ENCODE results near the gene TMEM255B.
"Not testable (repeated sequence)": the region's sequence is repeated elsewhere in the genome, so short reads cannot be mapped to it uniquely, and the experiment has no call there.

The TMEM255B gene

GRCh38 chr13:113734826-113735125 is 24.2 kb upstream of the TMEM255B start:
- no peak for DNase-seq (ENCODE audit: low spot score)

- no peak for DNase-seq (ENCODE audit: low spot score)
Measured at GRCh38 chr13:113735194-113735593, 23.8 kb upstream of the TMEM255B start.

- DNase-seq (ENCODE audit: low spot score) = no peak
Measured at GRCh38 chr13:113735750-113736149, 23.3 kb upstream of the TMEM255B start.

- DNase-seq (ENCODE audit: low spot score) = no peak
Measured at GRCh38 chr13:113736258-113736731, 22.7 kb upstream of the TMEM255B start.

GRCh38 chr13:113737803-113738202 is 21.2 kb upstream of the TMEM255B start:
- DNase-seq (ENCODE audit: low spot score) = no peak

- DNase-seq (ENCODE audit: low spot score) = no peak
Measured at GRCh38 chr13:113739527-113740285, 19.3 kb upstream of the TMEM255B start.

- DNase-seq (ENCODE audit: low spot score) = no peak
Measured at GRCh38 chr13:113740286-113740556, 18.8 kb upstream of the TMEM255B start.

- DNase-seq (ENCODE audit: low spot score) = no peak
Measured at GRCh38 chr13:113740661-113741060, 18.4 kb upstream of the TMEM255B start.

GRCh38 chr13:113741191-113741668 is 17.8 kb upstream of the TMEM255B start:
- no peak for DNase-seq (ENCODE audit: low spot score)

- DNase-seq (ENCODE audit: low spot score) = peak; percentile 84
Measured at GRCh38 chr13:113742000-113742441, 17.0 kb upstream of the TMEM255B start.

GRCh38 chr13:113742445-113743120 is 16.4 kb upstream of the TMEM255B start:
- DNase-seq (ENCODE audit: low spot score) = no peak

GRCh38 chr13:113743366-113744195 is 15.4 kb upstream of the TMEM255B start:
- no peak for DNase-seq (ENCODE audit: low spot score)

- no peak for DNase-seq (ENCODE audit: low spot score)
Measured at GRCh38 chr13:113744197-113745000, 14.6 kb upstream of the TMEM255B start.

GRCh38 chr13:113745059-113745458 is 14.0 kb upstream of the TMEM255B start:
- DNase-seq (ENCODE audit: low spot score) = no peak

- not testable (repeated sequence) for DNase-seq (ENCODE audit: low spot score)
Measured at GRCh38 chr13:113745500-113746142, 13.4 kb upstream of the TMEM255B start.

- DNase-seq (ENCODE audit: low spot score) = peak; percentile 78
Measured at GRCh38 chr13:113746143-113746525, 12.9 kb upstream of the TMEM255B start.

GRCh38 chr13:113746671-113747070 is 12.4 kb upstream of the TMEM255B start:
- no peak for DNase-seq (ENCODE audit: low spot score)

GRCh38 chr13:113747291-113747833 is 11.7 kb upstream of the TMEM255B start:
- no peak for DNase-seq (ENCODE audit: low spot score)

GRCh38 chr13:113748101-113748861 is 10.7 kb upstream of the TMEM255B start:
- DNase-seq (ENCODE audit: low spot score) = no peak

- DNase-seq (ENCODE audit: low spot score) = no peak
Measured at GRCh38 chr13:113748862-113749451, 10.1 kb upstream of the TMEM255B start.

All from HuH-7 (cell line).